ENCODE results near the gene STPG3.
"Not testable (repeated sequence)": the region's sequence is repeated elsewhere in the genome, so short reads cannot be mapped to it uniquely, and the experiment has no call there.

STPG3 gene

GRCh38 chr9:137247135-137247915 is 3.8 kb upstream of the STPG3 start:
- DNase-seq: no peak

GRCh38 chr9:137247916-137248175 is 3.2 kb upstream of the STPG3 start:
- no peak for DNase-seq

GRCh38 chr9:137250329-137251193 is 525 bp upstream of the STPG3 start:
- DNase-seq: no peak

GRCh38 chr9:137251490-137252268 is 593 bp downstream of the STPG3 start:
- no peak for DNase-seq

GRCh38 chr9:137252555-137253506 is 1.7 kb downstream of the STPG3 start:
- DNase-seq: no peak

- no peak for DNase-seq
These were observed 2.9 kb downstream of the STPG3 start for GRCh38 chr9:137253717-137254623.

- DNase-seq: peak; percentile 97
These were observed 3.8 kb downstream of the STPG3 start, which contains the start of gene NELFB for GRCh38 chr9:137254624-137255447. Gene NELFB, plus strand, starts transcription at chr9:137255327.

- peak; percentile 55 for DNase-seq
These were observed 4.5 kb downstream of the STPG3 start for GRCh38 chr9:137255448-137256114.

GRCh38 chr9:137256362-137256761 is 5.3 kb downstream of the STPG3 start:
- DNase-seq: no peak

GRCh38 chr9:137256856-137257255 is 5.8 kb downstream of the STPG3 start:
- DNase-seq: no peak

GRCh38 chr9:137262173-137262908 is 11.3 kb downstream of the STPG3 start:
- not testable (repeated sequence) for DNase-seq

- no peak for DNase-seq
These were observed 11.8 kb downstream of the STPG3 start for GRCh38 chr9:137262909-137263285.

GRCh38 chr9:137263506-137263905 is 12.4 kb downstream of the STPG3 start:
- no peak for DNase-seq

GRCh38 chr9:137264067-137264466 is 13.0 kb downstream of the STPG3 start:
- DNase-seq: no peak

GRCh38 chr9:137265496-137266161 is 14.5 kb downstream of the STPG3 start:
- no peak for DNase-seq

GRCh38 chr9:137266162-137266527 is 15.1 kb downstream of the STPG3 start:
- DNase-seq: no peak

GRCh38 chr9:137266585-137267453 is 15.7 kb downstream of the STPG3 start:
- no peak for DNase-seq

Data from stimulated activated CD4-positive, alpha-beta T cell treated with anti-CD3 and anti-CD28 coated beads, Interleukin-15, amount 100 ng/mL, for 24 hours (primary cell).